ENCODE results near the gene LRRFIP1. TPM values are rescaled to one million over a fixed set of nuclear protein-coding genes. Genes with fewer than 3 reads are reported as not detected.

The LRRFIP1 gene
- total RNA-seq, 2 experiments from 2014 or later, result 157 to 161 TPM

- intact Hi-C loops (cut with DNase I, micrococcal nuclease), result no loop called here
- ATAC-seq (ENCODE audit: poor library complexity) (no peak), DNase-seq (peak in 1 of 14 experiments; percentile 1)
- peaks cover 58% of the 10 kb centered on the region for H3K4me1 ChIP-seq (ENCODE audit: insufficient read depth, low read length)
- Mint-ChIP-seq H3K27me3 (no peaks in the 10 kb centered on the region), H3K4me3 (no peak overlapping the region), H3K9me3 (no peaks in the 10 kb centered on the region), H3K27ac (peak overlapping the region; percentile 11), H3K36me3 (ENCODE audit: low read depth) (peaks cover 63% of the 10 kb centered on the region), H3K4me1 (ENCODE audit: low read depth) (peaks cover 85% of the 10 kb centered on the region)
- no peak for TF ChIP-seq CTCF (IDR thresholded peaks at IDR 0.05)
- H3K4me3 ChIP-seq (ENCODE audit: low read length), result no peak overlapping the region
- H3K36me3 ChIP-seq (ENCODE audit: insufficient read depth, low read length), result peaks cover 24% of the 10 kb centered on the region
- ChIA-PET POLR2A (interaction anchor here (1.1 kb wide), 1 partner anchor 33 kb away, joined by 3 read pairs; no protein-coding TSS in a partner anchor), CTCF (interaction anchor here (3.6 to 4.1 kb wide), 2 partner anchors 15 to 57 kb away, joined by 11 to 15 read pairs; no protein-coding TSS in a partner anchor)
- no peak overlapping the region for H3K27ac ChIP-seq (ENCODE audit: low read depth in 1 of 2, low read length in 2 of 2)
- no peaks in the 10 kb centered on the region for H3K9me3 ChIP-seq (ENCODE audit: control insufficient read depth in 1 of 2, insufficient read depth in 1 of 2, low read length in 2 of 2)
- no peaks in the 10 kb centered on the region for H3K27me3 ChIP-seq (ENCODE audit: control insufficient read depth in 1 of 2, insufficient read depth in 2 of 2, low read length in 2 of 2)
Measured at GRCh38 chr2:237729681-237730475, 102.5 kb downstream of the LRRFIP1 start.

- intact Hi-C loops (cut with DNase I, micrococcal nuclease), result no loop called here
- H3K27me3 ChIP-seq (ENCODE audit: control insufficient read depth in 1 of 2, insufficient read depth in 2 of 2, low read length in 2 of 2), result no peaks in the 10 kb centered on the region
- Mint-ChIP-seq H3K27ac (peak overlapping the region; percentile 61), H3K4me3 (peak overlapping the region; percentile 5), H3K9me3 (no peaks in the 10 kb centered on the region), H3K27me3 (no peaks in the 10 kb centered on the region), H3K36me3 (ENCODE audit: low read depth) (peaks cover 63% of the 10 kb centered on the region), H3K4me1 (ENCODE audit: low read depth) (peaks cover 69% of the 10 kb centered on the region)
- H3K4me1 ChIP-seq (ENCODE audit: insufficient read depth, low read length), result peaks cover 54% of the 10 kb centered on the region
- H3K9me3 ChIP-seq (ENCODE audit: control insufficient read depth in 1 of 2, insufficient read depth in 1 of 2, low read length in 2 of 2), result no peaks in the 10 kb centered on the region
- ChIA-PET POLR2A (interaction anchor here (0.6 kb wide), 1 partner anchor 29 kb away, joined by 3 read pairs; no protein-coding TSS in a partner anchor), CTCF (interaction anchor here (1.1 to 3.6 kb wide), 4 partner anchors 13 to 59 kb away, joined by 4 to 13 read pairs (median 8); no protein-coding TSS in a partner anchor)
- DNase-seq (peak in 3 of 14 experiments; percentile 35 to 54 (median 42)), ATAC-seq (ENCODE audit: poor library complexity) (peak; percentile 54)
- H3K36me3 ChIP-seq (ENCODE audit: insufficient read depth, low read length), result peaks cover 33% of the 10 kb centered on the region
- no peak overlapping the region for H3K4me3 ChIP-seq (ENCODE audit: low read length)
- no peak overlapping the region for H3K27ac ChIP-seq (ENCODE audit: low read depth in 1 of 2, low read length in 2 of 2)
- no peak for TF ChIP-seq CTCF (IDR thresholded peaks at IDR 0.05)
Measured at GRCh38 chr2:237731663-237732062, 104.3 kb downstream of the LRRFIP1 start.

GRCh38 chr2:237732070-237732469 is 104.7 kb downstream of the LRRFIP1 start:
- Histone ChIP-seq H3K27me3 (ENCODE audit: control insufficient read depth in 1 of 2, insufficient read depth in 2 of 2, low read length in 2 of 2) (no peaks in the 10 kb centered on the region), H3K4me3 (ENCODE audit: low read length) (no peak overlapping the region), H3K27ac (ENCODE audit: low read depth in 1 of 2, low read length in 2 of 2) (no peak overlapping the region), H3K4me1 (ENCODE audit: insufficient read depth, low read length) (peaks cover 58% of the 10 kb centered on the region), H3K36me3 (ENCODE audit: insufficient read depth, low read length) (peaks cover 38% of the 10 kb centered on the region), H3K9me3 (ENCODE audit: control insufficient read depth in 1 of 2, insufficient read depth in 1 of 2, low read length in 2 of 2) (no peaks in the 10 kb centered on the region)
- peak overlapping the region; percentile 1 for H3K4me3 Mint-ChIP-seq
- intact Hi-C loops (cut with DNase I, micrococcal nuclease), result no loop called here
- no peaks in the 10 kb centered on the region for H3K9me3 Mint-ChIP-seq
- ATAC-seq (ENCODE audit: poor library complexity) (no peak), DNase-seq (no peak)
- TF ChIP-seq CTCF (IDR thresholded peaks at IDR 0.05), result no peak
- CTCF ChIA-PET, result interaction anchor here (1.1 to 3.6 kb wide), 4 partner anchors 13 to 59 kb away, joined by 4 to 13 read pairs (median 8); no protein-coding TSS in a partner anchor
- H3K27ac Mint-ChIP-seq, result peak overlapping the region; percentile 61
- POLR2A ChIA-PET, result interaction anchor here (0.6 to 1.1 kb wide), 3 partner anchors 35 to 57 kb away, joined by 3 to 4 read pairs (median 3); no protein-coding TSS in a partner anchor
- peaks cover 66% of the 10 kb centered on the region for H3K4me1 Mint-ChIP-seq (ENCODE audit: low read depth)
- H3K36me3 Mint-ChIP-seq (ENCODE audit: low read depth), result peaks cover 59% of the 10 kb centered on the region
- no peaks in the 10 kb centered on the region for H3K27me3 Mint-ChIP-seq

Data from CD4-positive, alpha-beta T cell (primary cell).